T47D (cell line): ENCODE results near the gene SMIM20.

ENCODE experiments used
- DNase-seq, 2 experiments: peaks; one replicate each; pipeline versions ENCODE4 v3.0.0 to v3.0.0-alpha.2; 2011 to 2012; ENCODE audit warnings: low read depth in 1 of 2, low spot score in 1 of 2
- JUND ChIP-seq: IDR thresholded peaks from 2 replicates; pipeline ENCODE4 v1.6.1; 2012; ENCODE audit warnings: low read depth
- in situ Hi-C: cut with HindIII; loops from 2 replicates; pipeline ENCODE4 v1.10.0; 2016; ENCODE audit warnings: low sequenced_read_pairs, low pct_unique_long_range_greater_than_20kb

Gene SMIM20

GRCh38 chr4:25939330-25939729, 25.3 kb downstream of the SMIM20 start:
- in situ Hi-C loops: no loop called here
- TF ChIP-seq JUND: no peak
- no peak for DNase-seq

GRCh38 chr4:25941457-25942221, 27.6 kb downstream of the SMIM20 start:
- TF ChIP-seq JUND: no peak
- in situ Hi-C loops: no loop called here
- no peak for DNase-seq

GRCh38 chr4:25943312-25943711, 29.3 kb downstream of the SMIM20 start:
- in situ Hi-C loops: no loop called here
- DNase-seq: no peak
- TF ChIP-seq JUND: no peak

- in situ Hi-C loops: no loop called here
- DNase-seq: no peak
- TF ChIP-seq JUND: no peak
Measured at GRCh38 chr4:25943805-25944204, 29.8 kb downstream of the SMIM20 start.

GRCh38 chr4:25948051-25948450, 34.0 kb downstream of the SMIM20 start:
- no peak for TF ChIP-seq JUND
- no peak for DNase-seq
- in situ Hi-C loops: no loop called here

GRCh38 chr4:25949173-25949748, 35.2 kb downstream of the SMIM20 start:
- no peak for DNase-seq
- no peak for TF ChIP-seq JUND
- in situ Hi-C loops: no loop called here

GRCh38 chr4:25949994-25950393, 36.0 kb downstream of the SMIM20 start:
- in situ Hi-C loops: no loop called here
- no peak for DNase-seq
- no peak for TF ChIP-seq JUND

GRCh38 chr4:25950461-25951389, 36.7 kb downstream of the SMIM20 start:
- DNase-seq: no peak
- in situ Hi-C loops: no loop called here

GRCh38 chr4:25951390-25951952, 37.5 kb downstream of the SMIM20 start:
- in situ Hi-C loops: no loop called here
- no peak for TF ChIP-seq JUND
- no peak for DNase-seq

More at GRCh38 chr4:25950461-25951389, 36.7 kb downstream of the SMIM20 start:
- TF ChIP-seq JUND: no peak

GRCh38 chr4:25953740-25954139, 39.7 kb downstream of the SMIM20 start:
- no peak for DNase-seq
- in situ Hi-C loops: no loop called here
- TF ChIP-seq JUND: no peak

GRCh38 chr4:25954293-25954904, 40.4 kb downstream of the SMIM20 start:
- no peak for TF ChIP-seq JUND
- no peak for DNase-seq
- in situ Hi-C loops: no loop called here

GRCh38 chr4:25955705-25956104, 41.7 kb downstream of the SMIM20 start:
- DNase-seq: no peak
- no peak for TF ChIP-seq JUND
- in situ Hi-C loops: no loop called here
